Measurements from ENCODE around the gene ACTR6.
"Not testable (repeated sequence)": the region's sequence is repeated elsewhere in the genome, so short reads cannot be mapped to it uniquely, and the experiment has no call there.

ACTR6 gene

GRCh38 chr12:100164153-100164704, 36.4 kb upstream of the ACTR6 start:
- Histone ChIP-seq H3K36me3 (ENCODE audit: control insufficient read depth, insufficient read depth, low read length) (peaks cover 18% of the 10 kb centered on the region), H3K4me1 (ENCODE audit: control insufficient read depth, insufficient read depth, low read length) (peaks cover 23% of the 10 kb centered on the region), H3K27me3 (ENCODE audit: control insufficient read depth, insufficient read depth, low read length) (no peaks in the 10 kb centered on the region), H3K9ac (ENCODE audit: low read depth, low read length) (peak overlapping the region; percentile 45; the same call in 1 of the 2 replicates), H3K27ac (ENCODE audit: low read depth, low read length) (peak overlapping the region; percentile 87), H3K9me3 (ENCODE audit: control insufficient read depth, insufficient read depth, low read length) (0 out of 2 replicates have a peak, but pooled peaks cover under 1% of the 10 kb centered on the region), H3K4me3 (ENCODE audit: low read depth, low read length) (peak overlapping the region; percentile 51; the same call in 1 of the 2 replicates)

- peaks cover 18% of the 10 kb centered on the region for H3K36me3 ChIP-seq (ENCODE audit: control insufficient read depth, insufficient read depth, low read length)
- H3K9me3 ChIP-seq (ENCODE audit: control insufficient read depth, insufficient read depth, low read length) = no peaks in the 10 kb centered on the region
- H3K4me1 ChIP-seq (ENCODE audit: control insufficient read depth, insufficient read depth, low read length) = peaks cover 23% of the 10 kb centered on the region
- no peak overlapping the region for H3K27ac ChIP-seq (ENCODE audit: low read depth, low read length)
- H3K9ac ChIP-seq (ENCODE audit: low read depth, low read length) = no peak overlapping the region
- H3K4me3 ChIP-seq (ENCODE audit: low read depth, low read length) = no peak overlapping the region
- no peaks in the 10 kb centered on the region for H3K27me3 ChIP-seq (ENCODE audit: control insufficient read depth, insufficient read depth, low read length)
These were observed 35.3 kb upstream of the ACTR6 start for GRCh38 chr12:100165356-100165755.

DNA sequence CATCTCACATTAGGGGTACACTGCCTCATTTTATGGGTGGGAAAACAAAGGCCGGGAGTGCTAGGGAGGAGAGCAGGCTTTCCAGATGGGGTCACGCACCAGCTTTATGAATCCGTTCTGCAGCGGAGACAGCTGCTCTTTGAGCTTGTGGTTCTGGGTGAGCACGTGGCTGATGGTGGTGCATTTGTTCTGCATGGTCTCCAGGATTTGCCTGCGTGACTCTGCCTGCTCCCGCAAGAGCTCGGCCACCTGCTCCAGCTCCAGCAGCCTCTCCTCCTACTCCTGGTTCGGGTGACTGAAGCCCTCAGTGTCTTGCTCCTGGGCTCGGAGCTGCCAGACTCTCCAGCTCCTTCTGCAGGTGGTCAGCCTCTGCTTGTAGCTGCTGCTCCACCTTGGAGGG, 34.4 kb upstream of the ACTR6 start:
- no peak overlapping the region for H3K27ac ChIP-seq (ENCODE audit: low read depth, low read length)
- H3K4me1 ChIP-seq (ENCODE audit: control insufficient read depth, insufficient read depth, low read length) = peaks cover 23% of the 10 kb centered on the region
- H3K27me3 ChIP-seq (ENCODE audit: control insufficient read depth, insufficient read depth, low read length) = no peaks in the 10 kb centered on the region
- no peak overlapping the region for H3K4me3 ChIP-seq (ENCODE audit: low read depth, low read length)
- peaks cover 18% of the 10 kb centered on the region for H3K36me3 ChIP-seq (ENCODE audit: control insufficient read depth, insufficient read depth, low read length)
- H3K9me3 ChIP-seq (ENCODE audit: control insufficient read depth, insufficient read depth, low read length) = no peaks in the 10 kb centered on the region
- H3K9ac ChIP-seq (ENCODE audit: low read depth, low read length) = no peak overlapping the region

DNA sequence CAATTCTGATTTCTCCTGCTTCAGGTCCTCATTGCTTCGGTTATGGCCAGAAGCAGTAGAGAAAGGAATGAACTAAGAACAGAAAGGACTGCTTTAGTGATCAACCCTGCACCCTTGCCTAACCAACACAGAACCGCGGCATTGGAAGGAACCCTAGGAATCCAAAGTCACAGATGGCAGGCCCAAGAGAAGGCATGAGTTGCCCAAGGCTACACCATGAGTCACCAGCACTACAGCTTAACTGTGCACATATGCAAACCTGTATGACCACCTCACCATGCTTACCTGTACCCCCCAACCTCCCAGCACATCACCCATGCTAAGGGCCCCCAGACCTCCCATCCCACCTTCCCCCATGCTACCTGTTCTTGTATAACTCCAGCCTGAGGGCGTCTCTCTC, 32.1 kb upstream of the ACTR6 start:
- Histone ChIP-seq H3K4me3 (ENCODE audit: low read depth, low read length) (no peak overlapping the region), H3K9me3 (ENCODE audit: control insufficient read depth, insufficient read depth, low read length) (no peaks in the 10 kb centered on the region), H3K9ac (ENCODE audit: low read depth, low read length) (no peak overlapping the region), H3K27ac (ENCODE audit: low read depth, low read length) (no peak overlapping the region), H3K36me3 (ENCODE audit: control insufficient read depth, insufficient read depth, low read length) (peaks cover 26% of the 10 kb centered on the region), H3K4me1 (ENCODE audit: control insufficient read depth, insufficient read depth, low read length) (peaks cover 10% of the 10 kb centered on the region), H3K27me3 (ENCODE audit: control insufficient read depth, insufficient read depth, low read length) (no peaks in the 10 kb centered on the region)

DNA sequence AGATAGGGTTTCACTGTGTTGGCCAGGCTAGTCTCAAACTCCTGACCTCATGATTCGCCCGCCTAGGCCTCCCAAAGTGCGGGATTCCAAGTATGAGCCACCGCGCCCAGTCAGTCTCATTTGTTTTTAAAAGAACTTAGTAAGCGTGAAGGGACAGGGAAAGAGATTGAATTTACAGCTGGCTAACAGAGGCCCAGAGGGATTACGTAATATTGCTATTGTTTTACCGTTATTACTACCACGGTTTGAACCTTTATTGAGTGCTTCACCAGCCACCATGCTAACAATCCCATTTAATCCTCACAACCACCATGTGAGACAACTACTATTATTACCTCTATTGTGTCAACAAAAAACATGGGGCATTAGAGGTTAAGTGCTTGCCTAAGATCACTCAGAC, 31.3 kb upstream of the ACTR6 start:
- no peaks in the 10 kb centered on the region for H3K9me3 ChIP-seq (ENCODE audit: control insufficient read depth, insufficient read depth, low read length)
- H3K9ac ChIP-seq (ENCODE audit: low read depth, low read length) = no peak overlapping the region
- no peak overlapping the region for H3K27ac ChIP-seq (ENCODE audit: low read depth, low read length)
- no peak overlapping the region for H3K4me3 ChIP-seq (ENCODE audit: low read depth, low read length)
- H3K36me3 ChIP-seq (ENCODE audit: control insufficient read depth, insufficient read depth, low read length) = peaks cover 30% of the 10 kb centered on the region
- H3K4me1 ChIP-seq (ENCODE audit: control insufficient read depth, insufficient read depth, low read length) = peaks cover 5% of the 10 kb centered on the region
- no peaks in the 10 kb centered on the region for H3K27me3 ChIP-seq (ENCODE audit: control insufficient read depth, insufficient read depth, low read length)

DNA sequence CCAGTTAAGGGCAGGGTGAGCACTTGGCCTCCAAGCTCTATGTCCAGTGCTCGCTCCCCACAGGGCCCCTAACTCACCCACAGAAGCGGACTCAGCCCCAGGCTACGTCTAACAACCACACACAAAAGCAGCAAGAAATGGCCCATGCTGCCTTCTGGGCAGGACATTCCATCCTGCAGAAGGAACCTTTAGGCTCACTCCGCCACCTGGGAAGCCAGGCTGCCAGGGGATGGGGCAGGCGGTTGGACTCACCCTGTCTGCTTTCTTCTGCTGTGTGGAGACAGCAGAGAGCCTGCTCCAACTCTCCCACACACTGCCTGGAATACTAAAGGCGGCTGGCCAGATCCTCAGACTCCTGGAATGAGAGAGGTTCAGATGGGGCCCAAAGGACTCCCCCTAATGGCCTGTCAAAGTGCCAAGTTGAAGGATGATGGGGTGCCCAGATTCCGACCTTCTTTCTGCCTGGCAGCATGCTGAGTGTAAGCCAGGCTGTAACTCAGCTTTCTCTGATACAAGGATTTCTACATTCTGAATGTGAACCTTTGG, 30.2 kb upstream of the ACTR6 start:
- Histone ChIP-seq H3K9ac (ENCODE audit: low read depth, low read length) (no peak overlapping the region), H3K4me3 (ENCODE audit: low read depth, low read length) (no peak overlapping the region), H3K27ac (ENCODE audit: low read depth, low read length) (no peak overlapping the region), H3K36me3 (ENCODE audit: control insufficient read depth, insufficient read depth, low read length) (peaks cover 33% of the 10 kb centered on the region), H3K27me3 (ENCODE audit: control insufficient read depth, insufficient read depth, low read length) (no peaks in the 10 kb centered on the region), H3K9me3 (ENCODE audit: control insufficient read depth, insufficient read depth, low read length) (no peaks in the 10 kb centered on the region), H3K4me1 (ENCODE audit: control insufficient read depth, insufficient read depth, low read length) (no peaks in the 10 kb centered on the region)

DNA sequence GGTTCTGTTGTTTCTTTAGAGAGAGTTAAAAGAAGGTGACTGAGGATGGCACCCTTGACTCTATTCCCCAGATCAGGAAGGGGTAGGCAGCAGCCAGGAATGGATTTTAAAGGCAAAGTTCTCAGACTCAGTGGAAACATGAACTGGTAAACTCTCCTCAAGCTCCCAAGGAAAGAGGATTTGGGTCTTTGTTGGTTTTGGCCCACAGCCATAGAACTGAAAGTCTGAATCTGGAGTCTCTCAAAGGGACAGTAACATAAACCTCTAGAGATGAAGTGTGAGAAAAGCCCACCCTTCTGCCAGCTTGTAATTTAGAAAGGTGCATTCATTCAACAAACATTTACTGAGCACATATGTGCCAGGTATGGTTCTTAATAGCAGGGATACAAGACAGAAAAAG, 29.4 kb upstream of the ACTR6 start:
- Histone ChIP-seq H3K9me3 (ENCODE audit: control insufficient read depth, insufficient read depth, low read length) (no peaks in the 10 kb centered on the region), H3K4me1 (ENCODE audit: control insufficient read depth, insufficient read depth, low read length) (no peaks in the 10 kb centered on the region), H3K4me3 (ENCODE audit: low read depth, low read length) (no peak overlapping the region), H3K36me3 (ENCODE audit: control insufficient read depth, insufficient read depth, low read length) (peaks cover 26% of the 10 kb centered on the region), H3K27me3 (ENCODE audit: control insufficient read depth, insufficient read depth, low read length) (no peaks in the 10 kb centered on the region), H3K27ac (ENCODE audit: low read depth, low read length) (no peak overlapping the region), H3K9ac (ENCODE audit: low read depth, low read length) (no peak overlapping the region)

GRCh38 chr12:100173111-100173510, 27.5 kb upstream of the ACTR6 start:
- Histone ChIP-seq H3K4me3 (ENCODE audit: low read depth, low read length) (no peak overlapping the region), H3K27me3 (ENCODE audit: control insufficient read depth, insufficient read depth, low read length) (no peaks in the 10 kb centered on the region), H3K9me3 (ENCODE audit: control insufficient read depth, insufficient read depth, low read length) (no peaks in the 10 kb centered on the region), H3K36me3 (ENCODE audit: control insufficient read depth, insufficient read depth, low read length) (peaks cover 20% of the 10 kb centered on the region), H3K4me1 (ENCODE audit: control insufficient read depth, insufficient read depth, low read length) (no peaks in the 10 kb centered on the region), H3K9ac (ENCODE audit: low read depth, low read length) (no peak overlapping the region), H3K27ac (ENCODE audit: low read depth, low read length) (no peak overlapping the region)

DNA sequence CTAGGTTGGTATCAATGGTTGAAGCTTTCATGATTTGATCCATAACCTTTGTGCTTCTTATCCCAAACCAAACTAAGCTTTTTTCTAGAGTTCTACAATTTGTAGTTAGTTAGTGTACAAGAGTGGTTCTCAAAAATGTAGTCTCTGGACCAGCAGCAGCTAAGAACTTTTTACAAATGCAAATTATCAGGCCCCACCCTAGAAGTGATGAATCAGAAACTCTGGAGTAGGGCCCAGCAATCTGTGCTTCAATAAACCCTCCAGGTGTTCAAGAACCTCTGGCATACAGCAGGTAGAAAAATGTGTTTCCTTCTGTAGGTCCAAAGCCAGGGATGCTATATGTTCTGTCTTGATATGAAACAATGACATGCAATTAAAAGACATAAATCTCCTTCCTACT, 26.1 kb upstream of the ACTR6 start:
- H3K4me1 ChIP-seq (ENCODE audit: control insufficient read depth, insufficient read depth, low read length) = no peaks in the 10 kb centered on the region
- H3K9ac ChIP-seq (ENCODE audit: low read depth, low read length) = no peak overlapping the region
- H3K9me3 ChIP-seq (ENCODE audit: control insufficient read depth, insufficient read depth, low read length) = no peaks in the 10 kb centered on the region
- peaks cover 23% of the 10 kb centered on the region for H3K36me3 ChIP-seq (ENCODE audit: control insufficient read depth, insufficient read depth, low read length)
- H3K4me3 ChIP-seq (ENCODE audit: low read depth, low read length) = no peak overlapping the region
- H3K27ac ChIP-seq (ENCODE audit: low read depth, low read length) = no peak overlapping the region
- no peaks in the 10 kb centered on the region for H3K27me3 ChIP-seq (ENCODE audit: control insufficient read depth, insufficient read depth, low read length)

DNA sequence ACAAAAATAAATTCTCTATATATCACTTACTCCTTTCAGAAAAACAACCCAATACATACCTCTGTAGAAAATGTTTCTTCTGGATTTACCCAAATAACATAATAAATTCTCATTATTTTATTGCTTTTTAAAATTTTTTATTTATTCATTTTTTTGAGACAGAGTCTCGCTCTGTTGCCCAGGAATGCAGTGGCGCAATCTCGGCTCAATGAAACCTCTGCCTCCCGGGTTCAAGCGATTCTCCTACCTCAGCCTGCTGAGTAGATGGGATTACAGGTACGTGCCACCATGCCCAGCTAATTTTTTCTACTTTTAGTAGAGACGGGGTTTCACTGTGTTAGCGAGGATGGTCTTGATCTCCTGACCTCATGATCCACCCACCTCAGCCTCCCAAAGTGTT, 24.1 kb upstream of the ACTR6 start:
- H3K36me3 ChIP-seq (ENCODE audit: control insufficient read depth, insufficient read depth, low read length) = peaks cover 33% of the 10 kb centered on the region
- H3K4me1 ChIP-seq (ENCODE audit: control insufficient read depth, insufficient read depth, low read length); H3K27ac ChIP-seq (ENCODE audit: low read depth, low read length); H3K9ac ChIP-seq (ENCODE audit: low read depth, low read length); H3K9me3 ChIP-seq (ENCODE audit: control insufficient read depth, insufficient read depth, low read length); H3K4me3 ChIP-seq (ENCODE audit: low read depth, low read length); H3K27me3 ChIP-seq (ENCODE audit: control insufficient read depth, insufficient read depth, low read length): not testable (repeated sequence)

DNA sequence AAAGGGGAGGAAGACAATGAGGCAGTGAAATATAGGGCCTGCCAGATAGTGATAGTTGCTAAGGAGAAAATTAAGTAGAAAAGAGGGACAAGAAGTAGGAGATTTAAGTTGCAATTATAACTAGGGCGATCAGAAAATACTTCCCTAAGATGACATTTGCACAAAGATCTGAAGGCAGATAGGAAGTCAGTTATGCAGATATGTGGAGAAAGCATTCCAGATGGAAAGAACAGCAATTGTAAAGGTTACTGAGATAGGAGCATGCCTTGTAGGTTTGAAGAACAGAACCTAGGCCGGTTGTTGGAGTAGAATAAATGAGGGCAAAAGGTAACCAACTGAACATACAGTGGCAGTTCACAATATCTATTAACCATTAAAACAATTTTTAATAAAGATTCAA, 21.4 kb upstream of the ACTR6 start:
- Histone ChIP-seq H3K4me3 (ENCODE audit: low read depth, low read length) (no peak overlapping the region), H3K9ac (ENCODE audit: low read depth, low read length) (no peak overlapping the region), H3K27me3 (ENCODE audit: control insufficient read depth, insufficient read depth, low read length) (no peaks in the 10 kb centered on the region), H3K27ac (ENCODE audit: low read depth, low read length) (no peak overlapping the region), H3K9me3 (ENCODE audit: control insufficient read depth, insufficient read depth, low read length) (no peaks in the 10 kb centered on the region), H3K4me1 (ENCODE audit: control insufficient read depth, insufficient read depth, low read length) (no peaks in the 10 kb centered on the region), H3K36me3 (ENCODE audit: control insufficient read depth, insufficient read depth, low read length) (peaks cover 22% of the 10 kb centered on the region)

All from HUES48 (cell line).